PC-9 (cell line): ENCODE data around the gene MAGI2. TPM values are rescaled to one million over a fixed set of nuclear protein-coding genes. Genes with fewer than 3 reads are reported as not detected.

ENCODE experiments used
- BruUV-seq: library from RNA; stranded (reverse); fragments of 400-500 nt; replicated peaks from 2 replicates; lab custom pipeline; 2021; lab: Mats Ljungman, UMichigan
- CTCF ChIA-PET: fragments of 300-600 bp; sonication (Branson Sonifier 250); formaldehyde crosslinking; loops from one replicate; lab custom pipeline; 2022; ENCODE audit warnings: antibody characterized with exemption; lab: Charles Lee
- POLR2A ChIA-PET: fragments of 300-600 bp; sonication (Branson Sonifier 250); formaldehyde crosslinking; loops from one replicate; lab custom pipeline; 2022; ENCODE audit warnings: antibody characterized with exemption; ENCODE audit not compliant: unreplicated experiment; lab: Charles Lee
- DNase-seq, 2 experiments: peaks; one replicate each; pipeline versions ENCODE4 v3.0.0 to v3.0.0-alpha.2; 2015 to 2022; ENCODE audit warnings: mixed read lengths in 1 of 2
- H2AFZ ChIP-seq: fragments of 200-600 bp; sonication (generic); 2 replicates; pipeline ENCODE4 v1.8.1; 2017; ENCODE audit warnings: antibody characterized with exemption
- H3F3A ChIP-seq: fragments of 200-600 bp; sonication (generic); 2 replicates; pipeline ENCODE4 v1.8.1; 2017; ENCODE audit warnings: antibody characterized with exemption, mild to moderate bottlenecking, low read depth; ENCODE audit not compliant: insufficient read depth
- H3K27ac ChIP-seq: fragments of 200-600 bp; sonication (generic); 2 replicates; pipeline ENCODE4 v1.6.1; 2016; ENCODE audit warnings: mixed run types
- H3K27me3 ChIP-seq: fragments of 200-600 bp; sonication (generic); 2 replicates; pipeline ENCODE4 v1.6.1; 2016; ENCODE audit warnings: low read depth, mixed run types; ENCODE audit not compliant: insufficient read depth
- H3K36me3 ChIP-seq: fragments of 200-600 bp; sonication (generic); 2 replicates; pipeline ENCODE4 v1.6.1; 2016; ENCODE audit warnings: low read depth, mixed run types
- H3K4me1 ChIP-seq: fragments of 200-600 bp; sonication (generic); replicated peaks from 2 replicates; pipeline ENCODE4 v1.6.1; 2016; ENCODE audit warnings: mixed run types; ENCODE audit not compliant: insufficient read depth
- H3K4me2 ChIP-seq: fragments of 200-600 bp; sonication (generic); 2 replicates; pipeline ENCODE4 v1.6.1; 2017; ENCODE audit warnings: mixed run types
- H3K4me3 ChIP-seq: fragments of 200-600 bp; sonication (generic); 2 replicates; pipeline ENCODE4 v1.6.1; 2016; ENCODE audit warnings: mixed run types
- H3K79me2 ChIP-seq: fragments of 200-600 bp; sonication (generic); 2 replicates; pipeline ENCODE4 v1.6.1; 2017; ENCODE audit warnings: low read depth, mixed run types
- H3K9me2 ChIP-seq: fragments of 200-600 bp; sonication (generic); 2 replicates; pipeline ENCODE4 v1.8.1; 2017; ENCODE audit warnings: mild to moderate bottlenecking; ENCODE audit not compliant: insufficient read depth
- H3K9me3 ChIP-seq: fragments of 200-600 bp; sonication (generic); 2 replicates; pipeline ENCODE4 v1.8.1; 2016; ENCODE audit warnings: low read depth; ENCODE audit not compliant: insufficient read depth
- H4K20me1 ChIP-seq: fragments of 200-600 bp; sonication (generic); 2 replicates; pipeline ENCODE4 v1.8.1; 2017; ENCODE audit not compliant: insufficient read depth
- CTCF ChIP-seq: fragments of 200-600 bp; sonication (generic); conservative IDR thresholded peaks from 2 replicates; pipeline ENCODE4 v1.6.1; 2017; ENCODE audit warnings: mixed run types, antibody characterized with exemption, mild to moderate bottlenecking, moderate library complexity
- EZH2 ChIP-seq: fragments of 200-600 bp; sonication (generic); IDR thresholded peaks from 2 replicates; pipeline ENCODE4 v1.8.0; 2017; ENCODE audit warnings: antibody characterized with exemption, low read depth
- intact Hi-C: fragments of 100-400 bp; cut with micrococcal nuclease; formaldehyde crosslinking; loops from one replicate; pipeline ENCODE4 v1.10.0; 2022; ENCODE audit not compliant: unreplicated experiment
- total RNA-seq: library from RNA; stranded (reverse); gene quantifications from 2 replicates; pipeline ENCODE4 v1.2.3, GENCODE V29; 2021

The MAGI2 gene
- total RNA-seq, 1 experiment from 2014 or later = 0.92 TPM

- Histone ChIP-seq H3K27me3 (no peaks in the 10 kb centered on the region), H3K36me3 (no peaks in the 10 kb centered on the region), H2AFZ (no peak overlapping the region), H3F3A (no peaks in the 10 kb centered on the region), H3K9me3 (no peaks in the 10 kb centered on the region), H3K79me2 (no peaks in the 10 kb centered on the region), H3K4me3 (no peak overlapping the region), H3K4me2 (no peak overlapping the region), H3K9me2 (no peaks in the 10 kb centered on the region), H3K27ac (no peak overlapping the region), H4K20me1 (no peaks in the 10 kb centered on the region), H3K4me1 (no peaks in the 10 kb centered on the region)
- TF ChIP-seq CTCF (no peak), EZH2 (no peak)
- DNase-seq = no peak
- BruUV-seq = no TSS peak
- CTCF ChIA-PET = no interaction called here
- intact Hi-C loops = no loop called here
- POLR2A ChIA-PET = no interaction called here
Measured at GRCh38 chr7:79430391-79430790, 23.1 kb downstream of the MAGI2 start.

GRCh38 chr7:79425665-79426064 is 27.8 kb downstream of the MAGI2 start:
- no peaks in the 10 kb centered on the region for H3K4me1 ChIP-seq
- H3F3A ChIP-seq = no peaks in the 10 kb centered on the region
- no peak overlapping the region for H3K4me3 ChIP-seq
- H3K9me3 ChIP-seq = no peaks in the 10 kb centered on the region
- ChIA-PET CTCF (no interaction called here), POLR2A (interaction anchor here (0.7 kb wide), 1 partner anchor 10 kb away, joined by 3 read pairs; no protein-coding TSS in a partner anchor)
- H2AFZ ChIP-seq = no peak overlapping the region
- H3K27ac ChIP-seq = no peak overlapping the region
- DNase-seq = no peak
- H4K20me1 ChIP-seq = no peaks in the 10 kb centered on the region
- TF ChIP-seq CTCF = no peak
- H3K36me3 ChIP-seq = no peaks in the 10 kb centered on the region
- H3K9me2 ChIP-seq = no peaks in the 10 kb centered on the region
- no peaks in the 10 kb centered on the region for H3K79me2 ChIP-seq
- BruUV-seq = no TSS peak
- no peak overlapping the region for H3K4me2 ChIP-seq
- H3K27me3 ChIP-seq = no peaks in the 10 kb centered on the region
- intact Hi-C loops = no loop called here

GRCh38 chr7:79421751-79422150 is 31.7 kb downstream of the MAGI2 start:
- TF ChIP-seq CTCF (no peak), EZH2 (no peak)
- ChIA-PET POLR2A (no interaction called here), CTCF (no interaction called here)
- no peak overlapping the region for H3K27ac ChIP-seq
- no peaks in the 10 kb centered on the region for H3F3A ChIP-seq
- no peaks in the 10 kb centered on the region for H3K9me3 ChIP-seq
- H3K36me3 ChIP-seq = no peaks in the 10 kb centered on the region
- no peak overlapping the region for H2AFZ ChIP-seq
- no TSS peak for BruUV-seq
- no peaks in the 10 kb centered on the region for H3K27me3 ChIP-seq
- H4K20me1 ChIP-seq = no peaks in the 10 kb centered on the region
- no peak overlapping the region for H3K4me3 ChIP-seq
- intact Hi-C loops = no loop called here
- no peak overlapping the region for H3K4me2 ChIP-seq
- H3K79me2 ChIP-seq = no peaks in the 10 kb centered on the region
- no peak for DNase-seq
- H3K9me2 ChIP-seq = no peaks in the 10 kb centered on the region; the same call in 1 of the 2 replicates
- H3K4me1 ChIP-seq = no peaks in the 10 kb centered on the region
